ENCODE data around the gene PTX4.
"Not testable (repeated sequence)": the region's sequence is repeated elsewhere in the genome, so short reads cannot be mapped to it uniquely, and the experiment has no call there.

The PTX4 gene

GRCh38 chr16:1446296-1447080 lies 42.3 kb downstream of the PTX4 start:
- H3K36me3 ChIP-seq (ENCODE audit: control insufficient read depth in 2 of 2, insufficient read depth in 2 of 2, low read length in 2 of 2): peaks cover 5 to 18% of the 10 kb centered on the region in 2 donors
- H3K4me1 ChIP-seq (ENCODE audit: control insufficient read depth, insufficient read depth, low read length): no peaks in the 10 kb centered on the region
- H3K27ac ChIP-seq (ENCODE audit: low read length): no peak overlapping the region
- no peaks in the 10 kb centered on the region for H3K9me3 ChIP-seq (ENCODE audit: control insufficient read depth in 2 of 2, low read length in 2 of 2)
- H3K27me3 ChIP-seq (ENCODE audit: control insufficient read depth in 1 of 2, insufficient read depth in 2 of 2, low read length in 2 of 2): no peaks in the 10 kb centered on the region
- H3K9ac ChIP-seq (ENCODE audit: low read length in 2 of 2): no peak overlapping the region
- H3K4me3 ChIP-seq (ENCODE audit: low read length in 2 of 2): no peak overlapping the region

GRCh38 chr16:1445518-1446203 lies 43.1 kb downstream of the PTX4 start:
- Histone ChIP-seq H3K36me3 (ENCODE audit: control insufficient read depth in 2 of 2, insufficient read depth in 2 of 2, low read length in 2 of 2) (peaks cover 5 to 11% of the 10 kb centered on the region in 2 donors), H3K9ac (ENCODE audit: low read length in 2 of 2) (no peak overlapping the region), H3K9me3 (ENCODE audit: control insufficient read depth in 2 of 2, low read length in 2 of 2) (no peaks in the 10 kb centered on the region), H3K4me1 (ENCODE audit: control insufficient read depth, insufficient read depth, low read length) (no peaks in the 10 kb centered on the region), H3K27ac (ENCODE audit: low read length) (no peak overlapping the region), H3K27me3 (ENCODE audit: control insufficient read depth in 1 of 2, insufficient read depth in 2 of 2, low read length in 2 of 2) (no peaks in the 10 kb centered on the region), H3K4me3 (ENCODE audit: low read length in 2 of 2) (no peak overlapping the region)

DNA sequence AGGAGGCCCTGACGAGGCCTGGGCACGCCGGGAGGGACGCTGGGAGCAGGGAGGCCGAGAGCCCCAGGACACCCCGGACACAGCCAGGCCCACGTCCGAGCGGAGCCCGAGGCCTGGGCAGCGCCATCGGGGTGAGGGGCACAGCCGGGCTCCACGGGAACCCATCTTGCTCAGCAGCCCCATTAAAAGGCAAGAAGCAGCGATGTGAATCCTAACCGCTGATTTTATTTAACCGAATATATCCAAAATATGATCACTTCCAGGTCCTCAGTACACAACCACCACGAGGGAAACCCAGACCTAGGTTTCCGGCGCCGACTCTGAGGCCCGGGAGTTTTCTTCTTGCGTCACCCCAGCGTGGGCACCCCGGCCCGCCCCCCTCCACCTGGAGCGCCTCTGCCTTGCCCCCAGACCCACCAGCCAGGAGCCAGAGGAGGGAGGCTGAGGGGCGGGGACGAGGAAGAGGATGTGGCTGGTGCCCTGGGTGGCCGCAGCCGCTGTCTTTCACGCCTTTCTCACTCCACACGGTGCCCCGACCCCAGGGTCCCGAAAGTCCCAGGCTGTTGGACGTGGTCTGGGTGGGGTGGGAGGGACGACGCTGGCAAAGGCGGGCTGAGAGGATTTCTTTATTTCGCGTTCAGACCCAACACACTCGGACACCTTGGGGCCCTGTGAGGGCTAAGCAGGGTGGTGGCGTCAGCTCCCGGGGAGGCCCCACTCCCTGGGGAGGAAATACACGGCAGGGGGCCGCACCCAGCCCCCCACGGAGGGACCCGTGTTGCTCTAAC lies 43.8 kb downstream of the PTX4 start:
- Histone ChIP-seq H3K4me1 (ENCODE audit: control insufficient read depth, insufficient read depth, low read length) (no peaks in the 10 kb centered on the region), H3K27me3 (ENCODE audit: control insufficient read depth in 1 of 2, insufficient read depth in 2 of 2, low read length in 2 of 2) (no peaks in the 10 kb centered on the region), H3K27ac (ENCODE audit: low read length) (no peak overlapping the region), H3K9ac (ENCODE audit: low read length in 2 of 2) (no peak overlapping the region), H3K36me3 (ENCODE audit: control insufficient read depth in 2 of 2, insufficient read depth in 2 of 2, low read length in 2 of 2) (peaks cover 5 to 10% of the 10 kb centered on the region in 2 donors), H3K9me3 (ENCODE audit: control insufficient read depth in 2 of 2, low read length in 2 of 2) (no peaks in the 10 kb centered on the region), H3K4me3 (ENCODE audit: low read length in 2 of 2) (no peak overlapping the region)

GRCh38 chr16:1443980-1444729 lies 44.6 kb downstream of the PTX4 start, which contains the start of gene CCDC154:
CCDC154 (minus strand) TSS chr16:1444556; CDS start chr16:1444322, 234 bp downstream.
- H3K27me3 ChIP-seq (ENCODE audit: control insufficient read depth in 1 of 2, insufficient read depth in 2 of 2, low read length in 2 of 2): no peaks in the 10 kb centered on the region
- no peaks in the 10 kb centered on the region for H3K4me1 ChIP-seq (ENCODE audit: control insufficient read depth, insufficient read depth, low read length)
- H3K9ac ChIP-seq (ENCODE audit: low read length in 2 of 2): no peak within 1 kb of the TSS
- peaks cover 0 to 8% of the 10 kb centered on the region in 2 donors for H3K36me3 ChIP-seq (ENCODE audit: control insufficient read depth in 2 of 2, insufficient read depth in 2 of 2, low read length in 2 of 2)
- no peak within 1 kb of the TSS for H3K4me3 ChIP-seq (ENCODE audit: low read length in 2 of 2)
- no peak within 1 kb of the TSS for H3K27ac ChIP-seq (ENCODE audit: low read length)
- no peaks in the 10 kb centered on the region for H3K9me3 ChIP-seq (ENCODE audit: control insufficient read depth in 2 of 2, low read length in 2 of 2)

DNA sequence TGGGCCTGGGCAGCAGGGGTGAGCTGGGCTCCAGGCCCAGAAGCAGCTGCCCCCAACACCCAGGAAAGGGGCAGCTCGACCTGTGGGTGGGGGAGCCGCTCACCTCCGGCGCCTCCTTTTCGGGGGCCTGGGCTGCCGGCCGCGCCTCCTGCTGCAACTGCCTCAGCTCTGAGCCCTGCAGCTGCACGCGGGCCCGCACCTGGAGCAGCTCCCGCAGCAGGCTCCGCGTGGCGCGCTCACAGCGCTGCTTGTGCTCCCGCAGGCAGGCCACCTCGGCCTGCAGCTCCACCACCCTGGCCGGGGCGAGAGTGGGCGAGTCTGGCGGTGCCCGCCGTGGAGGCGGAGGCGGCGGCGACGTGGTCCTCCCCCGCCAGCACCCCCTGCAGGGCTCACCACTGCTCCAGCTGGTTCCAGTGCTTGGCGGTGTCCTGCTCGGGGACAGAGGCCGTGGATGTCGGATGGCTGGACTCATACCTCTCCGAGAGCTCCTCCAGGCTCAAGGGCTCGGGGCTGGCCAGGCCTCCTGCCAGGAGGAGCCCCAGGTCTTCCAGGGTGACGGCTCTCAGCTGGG lies 45.3 kb downstream of the PTX4 start:
- Histone ChIP-seq H3K9ac (ENCODE audit: low read length in 2 of 2) (no peak overlapping the region), H3K4me3 (ENCODE audit: low read length in 2 of 2) (no peak overlapping the region), H3K4me1 (ENCODE audit: control insufficient read depth, insufficient read depth, low read length) (no peaks in the 10 kb centered on the region), H3K9me3 (ENCODE audit: control insufficient read depth in 2 of 2, low read length in 2 of 2) (no peaks in the 10 kb centered on the region), H3K27ac (ENCODE audit: low read length) (no peak overlapping the region), H3K27me3 (ENCODE audit: control insufficient read depth in 1 of 2, insufficient read depth in 2 of 2, low read length in 2 of 2) (no peaks in the 10 kb centered on the region), H3K36me3 (ENCODE audit: control insufficient read depth in 2 of 2, insufficient read depth in 2 of 2, low read length in 2 of 2) (peaks cover 0 to 8% of the 10 kb centered on the region in 2 donors)

DNA sequence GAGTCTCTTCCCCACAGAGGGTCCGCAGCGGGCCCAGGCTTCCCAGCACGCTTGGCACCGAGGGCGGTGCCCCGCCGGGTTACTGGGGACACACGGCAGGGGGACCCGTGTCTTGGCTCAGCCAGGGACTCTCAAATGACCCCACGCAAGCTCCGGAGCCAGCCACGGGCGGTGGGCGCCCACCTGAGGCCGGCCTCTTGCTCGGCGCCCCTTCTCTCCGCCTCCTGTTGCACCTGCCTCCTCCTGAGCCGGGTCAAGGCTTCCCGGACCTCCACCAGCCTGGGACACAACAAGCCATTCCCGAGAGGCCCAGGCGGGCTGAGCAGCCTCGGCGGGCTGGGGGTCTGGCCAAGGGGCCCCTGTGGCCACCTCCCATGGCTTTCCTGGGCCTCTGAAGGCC lies 46.0 kb downstream of the PTX4 start:
- peaks cover 0 to 6% of the 10 kb centered on the region in 2 donors for H3K36me3 ChIP-seq (ENCODE audit: control insufficient read depth in 2 of 2, insufficient read depth in 2 of 2, low read length in 2 of 2)
- no peak overlapping the region for H3K9ac ChIP-seq (ENCODE audit: low read length in 2 of 2)
- no peaks in the 10 kb centered on the region for H3K27me3 ChIP-seq (ENCODE audit: control insufficient read depth in 1 of 2, insufficient read depth in 2 of 2, low read length in 2 of 2)
- H3K4me3 ChIP-seq (ENCODE audit: low read length in 2 of 2): no peak overlapping the region
- no peak overlapping the region for H3K27ac ChIP-seq (ENCODE audit: low read length)
- no peaks in the 10 kb centered on the region for H3K9me3 ChIP-seq (ENCODE audit: control insufficient read depth in 2 of 2, low read length in 2 of 2)
- no peaks in the 10 kb centered on the region for H3K4me1 ChIP-seq (ENCODE audit: control insufficient read depth, insufficient read depth, low read length)

GRCh38 chr16:1441391-1441829 lies 47.3 kb downstream of the PTX4 start:
- Histone ChIP-seq H3K9me3 (ENCODE audit: control insufficient read depth in 2 of 2, low read length in 2 of 2) (no peaks in the 10 kb centered on the region), H3K36me3 (ENCODE audit: control insufficient read depth in 2 of 2, insufficient read depth in 2 of 2, low read length in 2 of 2) (peaks cover 0 to 6% of the 10 kb centered on the region in 2 donors), H3K27ac (ENCODE audit: low read length) (no peak overlapping the region), H3K27me3 (ENCODE audit: control insufficient read depth in 1 of 2, insufficient read depth in 2 of 2, low read length in 2 of 2) (no peaks in the 10 kb centered on the region), H3K4me3 (ENCODE audit: low read length in 2 of 2) (no peak overlapping the region), H3K4me1 (ENCODE audit: control insufficient read depth, insufficient read depth, low read length) (no peaks in the 10 kb centered on the region), H3K9ac (ENCODE audit: low read length in 2 of 2) (no peak overlapping the region)

DNA sequence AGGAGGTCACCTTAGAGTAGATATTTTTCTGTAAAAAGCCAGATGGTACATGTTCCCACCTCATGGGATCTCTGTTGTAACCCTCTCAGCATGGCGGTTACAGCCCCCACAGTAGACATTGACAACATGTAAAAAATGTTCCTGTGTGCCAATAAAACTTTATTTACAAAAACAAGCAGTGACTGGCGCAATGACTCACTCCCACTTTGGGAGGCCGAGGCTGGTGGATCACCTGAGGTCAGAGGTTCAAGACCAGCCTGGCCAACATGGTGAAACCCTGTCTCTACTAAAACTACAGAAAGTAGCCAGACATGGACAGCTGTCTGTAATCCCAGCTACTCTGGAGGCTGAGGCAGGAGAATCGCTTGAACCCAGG lies 49.1 kb downstream of the PTX4 start:
- not testable (repeated sequence) for H3K4me1 ChIP-seq (ENCODE audit: control insufficient read depth, insufficient read depth, low read length); H3K27me3 ChIP-seq (ENCODE audit: control insufficient read depth in 1 of 2, insufficient read depth in 2 of 2, low read length in 2 of 2); H3K4me3 ChIP-seq (ENCODE audit: low read length in 2 of 2); H3K9me3 ChIP-seq (ENCODE audit: control insufficient read depth in 2 of 2, low read length in 2 of 2); H3K36me3 ChIP-seq (ENCODE audit: control insufficient read depth in 2 of 2, insufficient read depth in 2 of 2, low read length in 2 of 2); H3K9ac ChIP-seq (ENCODE audit: low read length in 2 of 2); H3K27ac ChIP-seq (ENCODE audit: low read length)

- Histone ChIP-seq H3K4me3 (ENCODE audit: low read length in 2 of 2) (no peak overlapping the region), H3K27ac (ENCODE audit: low read length) (no peak overlapping the region), H3K27me3 (ENCODE audit: control insufficient read depth in 1 of 2, insufficient read depth in 2 of 2, low read length in 2 of 2) (no peaks in the 10 kb centered on the region), H3K9ac (ENCODE audit: low read length in 2 of 2) (no peak overlapping the region), H3K4me1 (ENCODE audit: control insufficient read depth, insufficient read depth, low read length) (no peaks in the 10 kb centered on the region), H3K36me3 (ENCODE audit: control insufficient read depth in 2 of 2, insufficient read depth in 2 of 2, low read length in 2 of 2) (no peaks in the 10 kb centered on the region), H3K9me3 (ENCODE audit: control insufficient read depth in 2 of 2, low read length in 2 of 2) (no peaks in the 10 kb centered on the region)
Observed at GRCh38 chr16:1439058-1439698, 49.6 kb downstream of the PTX4 start.
